ENCODE data around the gene MOGAT3.
"Not testable (repeated sequence)": the region's sequence is repeated elsewhere in the genome, so short reads cannot be mapped to it uniquely, and the experiment has no call there.

Gene MOGAT3

DNA sequence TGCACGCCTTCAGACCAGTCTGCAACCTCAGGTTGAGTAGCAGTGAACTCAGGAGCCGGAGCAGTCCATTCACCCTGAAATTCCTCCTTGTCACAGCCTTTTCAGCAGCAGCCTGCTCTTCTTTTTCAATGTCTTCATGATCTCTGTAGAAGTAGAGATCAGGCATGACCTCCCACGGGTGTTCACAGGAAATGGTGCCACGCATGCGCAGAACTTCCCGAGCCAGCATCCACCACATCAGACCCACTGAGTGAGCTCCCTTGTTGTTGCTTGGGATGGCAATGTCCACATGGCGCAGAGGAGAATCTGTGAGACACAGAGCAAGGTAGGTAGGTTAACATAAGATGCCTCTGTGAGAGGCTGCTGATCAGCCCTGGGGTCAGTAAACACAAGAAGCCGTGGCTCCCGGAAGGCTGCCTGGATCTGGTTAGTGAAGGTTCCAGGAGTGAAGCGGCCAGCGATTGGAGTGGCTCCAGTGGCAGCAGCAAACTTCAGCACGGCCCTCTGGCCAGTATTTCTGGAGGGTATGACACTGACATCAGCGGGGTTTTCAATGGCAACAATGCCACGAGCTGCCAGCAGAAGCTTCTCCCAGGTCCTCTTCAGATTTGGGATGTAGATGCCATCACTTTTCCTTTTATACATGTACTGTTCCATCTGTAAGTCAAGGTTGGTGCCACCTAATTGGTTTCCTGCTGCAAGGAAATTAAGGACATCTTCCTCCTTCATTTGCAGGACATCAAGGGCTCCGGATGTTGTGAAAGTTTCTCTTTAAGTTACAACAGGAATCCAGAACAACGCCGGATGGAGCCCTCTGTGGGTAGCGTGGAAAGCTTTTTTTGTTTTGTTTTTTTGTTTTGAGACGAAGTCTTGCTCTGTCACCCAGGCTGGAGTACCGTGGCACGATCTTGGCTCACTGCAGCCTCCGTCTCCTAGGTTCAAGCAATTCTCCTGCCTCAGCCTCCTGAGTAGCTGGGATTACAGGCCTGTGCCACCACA, 3.2 kb upstream of the MOGAT3 start:
- DNase-seq (ENCODE audit: low spot score): peak; percentile 37

DNA sequence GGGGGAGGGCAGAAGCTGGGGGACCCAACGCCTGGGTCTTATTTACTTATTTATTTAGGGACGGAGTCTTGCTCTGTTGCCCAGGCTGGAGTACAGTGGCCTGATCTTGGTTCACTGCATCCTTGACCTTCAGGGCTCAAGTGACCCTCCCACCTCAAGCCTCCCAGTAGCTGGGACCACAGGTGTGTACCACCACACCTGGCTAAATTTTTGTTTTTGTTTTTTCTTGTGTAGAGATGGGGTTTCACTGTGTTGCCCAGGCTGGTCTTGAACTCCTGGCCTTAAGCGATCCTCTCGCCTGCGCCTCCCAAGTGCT, 1.7 kb upstream of the MOGAT3 start:
- no peak for DNase-seq (ENCODE audit: low spot score)

DNA sequence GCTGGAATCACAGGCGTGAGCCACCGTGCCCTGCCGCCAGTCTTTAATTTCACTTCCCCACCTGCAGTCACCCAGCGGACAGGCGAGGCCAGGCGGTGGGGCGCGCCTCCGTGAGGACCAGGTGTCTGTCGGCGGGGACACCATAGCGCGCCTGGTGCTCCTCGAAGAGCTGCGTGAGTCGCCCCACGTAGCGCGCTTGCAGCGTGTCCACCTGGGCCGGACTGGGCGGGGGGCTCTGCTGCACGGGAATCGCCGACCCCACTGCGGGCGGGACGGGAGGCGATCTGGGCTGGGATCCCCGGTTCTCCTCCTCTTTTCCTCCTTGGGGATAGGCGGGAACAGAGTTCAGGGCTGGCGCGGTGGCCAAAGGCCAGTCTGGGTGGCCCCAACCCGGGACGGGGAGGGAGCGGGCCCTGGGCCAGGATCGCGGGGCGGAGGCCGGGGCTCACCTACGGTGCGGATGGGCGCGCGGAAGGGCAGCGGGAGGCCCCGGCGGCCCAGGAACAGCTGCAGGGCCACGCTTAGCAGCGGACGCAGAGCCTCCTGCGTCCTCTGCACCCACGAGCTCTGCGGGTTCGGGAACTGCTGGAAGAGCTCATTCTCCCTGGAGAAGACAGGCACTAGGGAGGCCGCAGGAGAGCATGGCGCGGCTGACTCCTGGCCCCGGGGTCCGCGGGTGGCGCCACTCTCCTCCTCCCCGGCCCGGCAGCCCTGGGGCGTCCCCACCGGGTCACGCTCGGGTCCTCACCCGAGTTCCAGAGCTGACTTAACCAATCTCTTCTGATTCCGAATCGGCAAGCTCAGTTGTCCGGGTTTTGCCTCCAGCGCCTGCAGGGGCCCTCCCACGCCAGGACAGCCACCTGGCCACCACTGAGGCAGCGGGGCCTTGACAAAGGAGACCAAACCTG, 1.1 kb upstream of the MOGAT3 start:
- no peak for DNase-seq (ENCODE audit: low spot score)

DNA sequence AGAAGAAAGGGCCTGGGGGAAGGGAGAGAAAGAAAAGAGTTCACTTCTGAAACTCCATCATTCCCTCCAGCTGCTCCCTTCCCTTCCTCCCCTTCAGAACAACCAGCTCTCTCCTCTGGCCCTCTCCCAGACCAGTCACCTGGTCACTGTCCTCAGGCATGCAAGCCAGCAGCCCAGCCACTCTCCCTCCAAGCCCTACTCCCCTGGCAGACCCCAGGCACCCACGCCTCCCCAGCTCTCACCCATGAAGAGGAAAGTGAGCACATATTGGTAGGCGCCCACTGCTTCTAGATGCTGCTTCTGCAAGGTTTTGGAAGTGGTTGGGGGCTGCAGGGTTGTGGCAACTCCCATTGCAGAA, 353 bp downstream of the MOGAT3 start:
- no peak for DNase-seq (ENCODE audit: low spot score)

DNA sequence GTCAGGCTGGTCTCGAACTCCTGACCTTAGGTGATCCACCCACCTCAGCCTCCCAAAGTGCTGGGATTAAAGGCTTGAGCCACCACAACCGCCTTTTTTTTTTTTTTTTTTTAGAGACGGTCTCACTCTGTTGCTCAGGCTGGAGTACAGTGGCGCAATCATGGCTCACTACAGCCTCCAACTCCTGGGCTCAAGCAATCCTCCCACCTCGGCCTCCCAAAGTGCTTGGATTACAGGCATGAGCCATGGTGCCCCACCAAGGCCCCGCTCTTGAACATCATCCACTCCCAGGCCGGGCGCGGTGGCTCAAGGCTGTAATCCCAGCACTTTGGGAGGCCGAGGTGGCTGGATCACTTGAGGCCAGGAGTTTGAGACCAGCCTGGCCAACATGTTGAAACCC, 1.3 kb downstream of the MOGAT3 start:
- not testable (repeated sequence) for DNase-seq (ENCODE audit: low spot score)

DNA sequence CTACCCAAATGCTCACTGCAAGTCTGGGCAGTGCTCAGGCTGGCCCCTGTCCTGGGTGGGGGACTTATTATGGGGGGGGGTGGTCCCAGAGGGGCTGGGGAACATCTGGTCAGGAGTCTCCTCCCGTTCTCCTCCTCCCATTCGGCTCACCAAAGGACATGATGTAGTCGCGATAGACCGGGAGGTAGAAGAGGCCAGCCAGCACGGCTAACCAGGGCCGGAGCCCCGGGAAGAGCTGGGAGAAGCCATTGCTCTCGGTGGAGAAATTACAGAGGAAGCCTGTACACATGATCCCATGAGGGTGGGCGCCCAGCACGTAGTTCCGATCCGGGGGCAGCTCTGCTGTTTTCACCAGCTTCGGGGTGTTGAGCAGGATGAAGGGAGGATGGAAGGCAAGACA, 2.4 kb downstream of the MOGAT3 start:
- DNase-seq (ENCODE audit: low spot score): no peak

DNA sequence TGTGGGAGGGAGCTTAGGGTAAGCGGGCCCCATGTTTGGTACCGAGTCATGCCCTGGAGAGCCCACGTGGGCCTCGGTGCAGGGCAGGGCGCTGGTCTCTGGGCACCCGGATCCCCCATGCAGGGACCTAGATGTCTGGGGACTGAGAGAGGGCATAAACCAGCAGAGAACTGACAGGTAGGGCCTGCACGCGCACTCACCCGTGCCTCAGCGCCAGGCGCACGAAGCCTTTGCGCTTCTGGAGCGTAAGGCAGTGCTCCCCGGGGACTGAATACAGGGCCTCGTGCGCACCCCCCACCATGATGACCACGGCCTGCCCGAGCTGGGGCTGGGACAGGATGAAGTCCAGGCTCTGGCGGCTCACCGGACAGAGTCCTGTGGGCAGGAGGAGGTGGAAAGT, 2.8 kb downstream of the MOGAT3 start:
- no peak for DNase-seq (ENCODE audit: low spot score)

DNA sequence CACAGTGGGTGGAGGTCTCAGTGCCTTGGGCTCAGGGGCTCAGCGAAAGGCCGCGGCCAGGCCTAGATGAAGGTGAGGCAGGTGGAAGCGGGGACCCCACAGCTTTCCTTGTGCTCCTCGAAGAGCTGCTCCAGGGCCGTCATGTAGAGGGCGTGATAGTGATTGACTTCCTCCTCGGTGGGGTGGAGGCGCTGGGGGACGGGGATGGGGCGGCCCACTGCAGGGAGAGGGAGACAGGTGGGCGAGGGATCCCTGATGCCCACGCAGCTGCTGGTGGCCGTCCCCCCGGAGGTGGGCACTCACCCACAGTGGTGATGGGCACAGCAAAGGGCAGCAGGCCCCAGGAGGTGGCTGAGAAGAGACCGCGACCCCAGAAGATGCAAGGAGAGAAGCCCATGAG, 5.0 kb downstream of the MOGAT3 start:
- no peak for DNase-seq (ENCODE audit: low spot score)

DNA sequence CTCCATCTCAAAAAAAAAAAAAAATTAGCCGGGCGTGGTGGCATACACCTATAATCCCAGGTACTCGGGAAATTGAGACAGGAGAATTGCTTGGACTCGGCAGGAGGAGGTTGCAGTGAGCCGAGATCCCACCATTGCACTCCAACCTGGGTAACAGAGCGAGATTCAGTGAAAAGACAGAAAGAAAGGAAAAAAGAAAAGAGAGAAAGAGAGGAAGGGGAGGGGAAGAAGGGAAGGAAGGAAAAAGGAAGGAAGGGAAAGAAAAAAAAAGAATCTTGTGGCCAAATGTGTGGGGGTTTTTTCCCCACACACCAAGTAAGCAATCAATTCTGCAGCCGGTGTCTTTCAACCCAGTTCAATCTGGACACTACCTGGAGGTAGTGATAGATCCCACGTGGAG, 11.7 kb downstream of the MOGAT3 start:
- DNase-seq (ENCODE audit: low spot score): no peak

DNA sequence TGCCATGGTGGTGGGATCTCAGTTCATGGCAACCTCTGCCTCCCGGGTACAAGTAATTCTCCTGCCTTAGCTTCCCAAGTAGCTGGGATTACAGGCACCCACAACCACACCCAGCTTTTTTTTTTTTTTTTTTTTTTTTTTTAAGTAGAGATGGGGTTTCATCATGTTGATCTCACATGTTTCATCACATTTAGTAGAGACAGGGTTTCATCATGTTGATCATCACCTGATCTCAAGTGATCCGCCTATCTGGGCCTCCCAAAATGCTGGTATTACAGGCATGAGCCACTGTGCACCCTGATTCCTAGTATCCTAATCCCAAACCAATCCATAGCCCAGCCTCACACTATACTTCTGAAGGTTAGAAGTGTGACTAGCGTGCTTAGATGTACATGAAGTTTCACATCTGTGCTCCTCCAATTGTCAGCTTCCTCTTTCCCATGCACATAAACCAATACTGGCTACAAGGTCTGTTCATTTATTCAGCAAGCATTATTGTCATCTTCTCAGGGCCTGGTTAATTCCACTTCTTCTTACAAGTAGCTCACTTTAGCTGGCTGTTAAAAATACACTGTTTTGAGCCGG, 13.9 kb downstream of the MOGAT3 start:
- DNase-seq (ENCODE audit: low spot score): no peak

DNA sequence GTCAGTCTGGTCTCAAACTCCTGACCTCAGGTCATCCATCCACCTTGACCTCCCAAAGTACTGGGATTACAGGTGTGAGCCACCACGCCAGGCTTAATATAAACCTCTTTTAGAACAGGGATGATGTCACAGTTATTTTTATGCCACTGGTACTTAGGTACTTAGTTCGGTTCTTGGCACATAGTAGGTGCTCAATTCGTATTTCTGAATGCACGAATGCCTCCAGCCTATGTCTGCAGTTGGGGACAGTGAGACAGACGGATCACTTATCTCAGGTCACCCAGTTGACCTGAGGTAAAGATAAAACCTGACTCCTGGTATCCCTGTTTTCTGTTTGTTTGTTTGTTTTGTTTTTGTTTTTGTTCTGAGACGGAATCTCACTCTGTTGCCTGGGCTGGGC, 14.6 kb downstream of the MOGAT3 start:
- no peak for DNase-seq (ENCODE audit: low spot score)

DNA sequence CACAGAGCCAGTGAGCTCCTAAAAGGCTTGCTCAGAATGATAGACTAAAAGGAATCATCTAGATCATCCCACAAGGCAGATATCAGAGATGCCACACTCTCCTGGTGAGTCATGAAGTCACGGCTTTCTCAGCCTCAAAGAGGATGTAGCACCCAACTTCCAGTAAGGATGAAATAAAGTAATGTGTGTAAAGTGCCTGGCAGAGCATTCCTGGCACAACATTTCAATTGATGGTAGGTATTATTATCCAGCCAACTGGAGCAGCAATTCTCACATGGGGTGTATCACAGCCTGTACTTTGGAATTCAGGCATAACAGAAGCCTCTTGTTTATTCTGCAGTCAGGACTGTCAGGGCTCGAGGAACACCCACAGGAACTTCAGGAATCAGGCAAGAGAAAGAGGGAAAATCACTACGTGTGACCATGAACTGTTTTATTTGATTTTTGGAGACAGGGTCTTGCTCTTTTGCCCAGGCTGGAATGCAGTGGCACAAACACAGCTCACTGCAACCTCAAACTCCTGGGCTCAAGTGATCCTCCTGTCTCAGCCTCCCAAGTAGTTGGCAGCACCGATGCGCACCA, 15.5 kb downstream of the MOGAT3 start:
- DNase-seq (ENCODE audit: low spot score): no peak

DNA sequence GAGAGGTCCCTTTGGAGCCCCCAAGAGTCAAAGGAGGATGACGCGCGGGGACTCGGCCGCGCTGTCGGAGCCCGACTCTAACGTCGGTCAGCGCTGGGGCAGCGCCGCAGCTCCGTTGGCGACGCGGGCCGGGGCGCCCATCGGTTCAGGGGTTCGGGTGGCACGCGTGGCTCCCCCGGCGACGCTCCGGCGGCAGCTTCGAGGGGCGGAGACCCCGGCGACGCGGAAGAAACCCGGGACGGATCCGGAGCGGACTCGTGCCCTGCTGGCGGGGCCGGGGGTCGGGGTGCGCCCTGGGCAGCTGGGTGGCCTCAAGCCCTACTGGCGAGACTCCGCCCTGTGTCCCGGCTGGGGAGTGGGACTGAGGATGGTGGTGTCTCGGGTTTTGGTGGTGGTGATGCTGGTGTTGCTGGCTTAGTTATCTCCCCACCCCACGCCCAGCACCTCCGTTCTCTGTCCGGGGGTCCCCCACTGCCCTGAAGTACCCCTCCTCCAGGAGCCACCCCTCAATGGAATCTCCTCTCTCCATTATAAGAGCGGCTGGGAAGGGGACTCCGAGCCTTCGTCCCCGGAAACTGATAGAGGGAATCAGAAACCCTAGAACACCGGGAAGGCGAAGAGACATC, 20.6 kb downstream of the MOGAT3 start, which contains the start of gene NAT16:
Gene NAT16, minus strand, starts transcription at position 164 of the 626 bp plus-strand sequence. CDS start 5,486 bp downstream, outside the sequence.
- DNase-seq (ENCODE audit: low spot score): no peak

DNA sequence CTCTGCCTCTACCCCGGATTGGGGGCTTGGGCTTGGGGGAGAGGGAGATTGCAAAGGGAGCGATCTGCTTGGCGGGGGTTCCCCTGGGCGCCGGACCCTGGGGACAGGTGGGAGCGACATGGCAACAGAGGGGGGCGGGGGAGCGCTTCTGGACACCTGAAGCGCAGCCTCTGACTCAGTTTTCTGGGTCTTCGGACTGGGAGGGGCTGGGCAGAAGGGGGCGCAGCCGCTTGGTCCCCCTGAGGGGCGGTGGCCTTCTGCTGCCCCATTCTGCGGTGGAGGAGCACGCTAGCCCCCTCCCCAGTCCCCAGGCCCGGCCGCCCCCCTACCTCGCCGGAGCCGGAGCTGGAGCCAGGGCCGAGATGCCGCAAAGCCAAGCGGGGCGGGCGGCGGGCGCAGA, 21.1 kb downstream of the MOGAT3 start:
- DNase-seq (ENCODE audit: low spot score): no peak

DNA sequence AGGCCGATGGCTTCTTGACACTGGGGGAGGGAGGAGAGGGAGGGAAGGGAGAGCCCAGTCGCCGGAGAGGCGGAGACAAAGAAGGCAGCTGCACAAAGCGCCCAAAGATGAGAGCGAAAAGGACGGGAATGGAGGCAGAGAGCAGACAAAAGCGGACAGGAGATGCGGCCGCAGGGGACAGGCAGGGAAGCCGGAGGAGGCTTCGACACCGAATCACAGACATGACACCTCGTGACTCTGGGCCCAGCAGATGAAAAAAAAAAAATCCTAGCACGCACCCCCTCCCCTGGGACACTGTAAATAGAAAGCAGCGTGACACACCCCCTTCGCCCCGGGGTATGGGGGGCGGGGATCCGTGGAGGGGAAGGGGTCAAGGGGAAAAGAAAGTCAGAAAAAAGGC, 21.7 kb downstream of the MOGAT3 start:
- no peak for DNase-seq (ENCODE audit: low spot score)

DNA sequence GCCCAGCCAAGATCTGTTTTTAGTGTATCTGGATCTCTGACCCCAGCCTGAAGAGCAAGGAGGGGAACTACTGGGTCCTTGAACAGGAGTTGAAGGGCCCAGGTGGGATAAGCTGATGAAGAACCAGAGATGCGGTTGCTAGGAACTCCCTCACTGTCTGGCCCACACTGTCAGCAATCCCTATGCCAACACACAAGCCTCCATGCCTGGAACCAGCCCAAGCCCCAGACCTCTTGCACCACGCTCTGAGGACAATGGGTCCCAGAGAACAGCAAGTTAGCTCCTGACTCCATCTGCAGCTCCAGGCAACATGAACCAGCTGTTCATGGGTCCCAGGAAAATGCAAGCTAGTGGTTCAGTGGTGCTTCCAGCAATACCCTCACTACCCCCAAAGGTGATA, 23.2 kb downstream of the MOGAT3 start:
- no peak for DNase-seq (ENCODE audit: low spot score)

DNA sequence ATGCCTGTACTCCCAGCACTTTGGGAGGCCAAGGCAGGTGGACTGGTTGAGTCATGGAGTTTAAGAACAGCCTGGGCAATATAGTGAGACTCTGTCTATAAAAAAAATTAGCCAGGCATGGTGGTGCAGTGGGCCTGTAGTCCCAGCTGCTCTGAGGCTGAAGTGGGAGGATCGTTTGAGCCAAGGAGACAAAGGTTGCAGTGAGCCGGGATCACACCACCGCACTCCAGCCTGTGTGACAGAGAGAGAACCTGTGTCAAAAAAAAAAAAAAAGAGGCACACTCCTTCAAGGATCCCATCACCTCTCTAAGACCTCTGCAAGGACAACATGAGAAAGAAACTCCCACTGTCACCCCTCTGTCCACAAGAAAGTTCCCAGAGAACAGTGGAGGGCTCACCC, 25.2 kb downstream of the MOGAT3 start:
- no peak for DNase-seq (ENCODE audit: low spot score)

DNA sequence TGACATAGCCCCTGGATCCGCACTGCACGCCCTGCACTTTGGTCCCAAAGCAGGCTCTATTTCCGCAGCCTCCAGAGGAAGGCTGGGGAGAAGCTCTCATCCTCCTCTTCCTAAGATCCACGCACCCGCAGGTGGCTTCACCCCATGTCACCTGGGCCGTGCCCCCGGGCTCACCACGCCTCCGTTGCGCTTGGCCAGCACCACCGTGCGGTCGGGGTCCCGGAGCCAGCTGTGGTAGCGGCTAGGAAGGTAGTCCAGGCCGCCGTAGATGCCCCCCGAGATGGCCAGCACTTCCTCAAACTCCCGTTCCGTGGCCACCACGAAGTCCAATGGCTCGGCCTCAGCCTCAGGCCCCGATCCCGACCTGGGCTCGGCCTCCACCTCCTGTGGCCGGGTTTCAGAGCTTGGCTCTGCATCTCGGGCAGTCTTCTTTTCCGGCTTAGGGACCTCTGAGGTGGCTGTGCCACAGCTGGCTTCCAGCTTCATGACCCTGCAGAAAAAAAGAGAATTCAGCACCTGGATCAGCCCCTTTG, 26.4 kb downstream of the MOGAT3 start:
- no peak for DNase-seq (ENCODE audit: low spot score)

DNA sequence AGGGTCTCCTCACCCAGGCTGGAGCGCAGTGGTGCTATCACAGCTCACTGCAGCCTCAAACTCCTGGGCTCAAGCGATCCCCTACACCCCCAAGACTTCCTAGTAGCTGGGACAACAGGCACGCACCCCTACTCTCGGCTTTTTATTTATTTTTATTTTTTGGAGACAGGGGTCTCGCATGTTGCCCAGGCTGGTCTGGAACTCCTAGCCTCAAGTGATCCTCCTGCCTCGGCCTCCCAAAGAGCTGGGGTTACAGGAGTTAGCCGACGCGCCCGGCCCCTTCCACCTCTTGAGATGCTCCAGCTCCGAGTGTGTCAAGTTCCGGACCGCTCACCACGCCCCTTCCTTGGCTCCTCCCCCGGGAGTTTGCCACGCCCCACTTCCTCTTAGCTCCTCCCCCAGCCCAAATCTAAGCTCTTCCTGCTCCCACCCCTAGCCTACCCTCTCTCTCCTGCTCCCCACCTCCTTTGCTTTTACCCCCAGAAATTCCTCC, 27.0 kb downstream of the MOGAT3 start:
- DNase-seq (ENCODE audit: low spot score): peak; percentile 60

DNA sequence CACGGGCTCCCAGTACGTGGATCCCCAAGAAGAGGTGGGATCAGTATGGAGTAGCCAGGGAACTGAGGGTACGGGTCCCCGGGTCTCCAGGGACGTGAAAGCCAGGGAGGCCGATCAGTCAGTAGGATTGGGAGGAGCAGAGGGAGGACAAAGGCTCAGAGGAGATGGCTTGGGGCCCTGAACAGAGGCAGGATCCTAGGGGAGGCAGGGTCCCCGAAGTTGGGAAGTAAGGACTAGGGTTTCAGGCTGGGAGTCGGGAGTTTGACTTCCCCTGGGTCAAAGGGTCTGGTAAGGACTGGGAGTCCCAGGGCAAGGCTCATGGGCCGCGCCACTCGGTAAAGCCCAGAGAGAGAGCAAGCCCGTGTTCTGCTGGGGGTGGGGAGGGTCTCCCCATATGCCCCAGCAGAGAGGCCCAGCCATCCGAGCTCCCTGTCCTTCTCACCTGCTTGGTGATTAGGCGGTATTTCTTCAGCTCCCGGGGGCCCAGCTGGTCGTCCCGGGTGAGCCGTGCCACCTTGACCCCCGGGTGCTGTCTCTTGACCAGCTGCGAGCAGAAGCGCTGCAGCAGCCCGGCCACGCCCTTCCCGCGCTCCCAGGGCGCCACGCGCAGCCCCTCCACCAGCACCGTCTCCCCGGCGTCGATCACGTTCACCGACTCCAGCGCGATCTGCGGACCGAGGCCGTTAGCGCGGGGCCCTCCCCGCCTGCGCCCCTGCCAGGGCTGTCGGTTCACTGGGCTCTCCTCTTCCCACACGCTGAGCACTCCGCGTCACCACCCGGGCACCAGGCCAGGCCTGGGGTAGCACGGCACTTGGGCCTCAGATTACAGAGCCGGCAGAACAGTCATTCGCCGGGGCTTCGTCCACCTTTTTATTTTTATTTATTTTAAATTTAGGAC, 27.7 kb downstream of the MOGAT3 start:
- DNase-seq (ENCODE audit: low spot score): no peak
